KMS-11 (cell line): ENCODE measurements around the gene TTC39A.

Experiments
- H2AFZ ChIP-seq: fragments of 200-600 bp; sonication (generic); 2 replicates; pipeline ENCODE4 v1.6.1; 2016; ENCODE audit warnings: antibody characterized with exemption, mixed run types, low read depth
- H3K27ac ChIP-seq: fragments of 200-600 bp; sonication (generic); 2 replicates; pipeline ENCODE4 v1.6.1; 2016; ENCODE audit warnings: mild to moderate bottlenecking, mixed run types
- H3K27me3 ChIP-seq: fragments of 200-600 bp; sonication (generic); 2 replicates; pipeline ENCODE4 v1.6.1; 2017; ENCODE audit warnings: mild to moderate bottlenecking, low read depth, mixed run types, moderate library complexity; ENCODE audit not compliant: insufficient read depth
- H3K36me3 ChIP-seq: fragments of 200-600 bp; sonication (generic); 2 replicates; pipeline ENCODE4 v1.6.1; 2017; ENCODE audit warnings: mild to moderate bottlenecking, mixed run types; ENCODE audit not compliant: insufficient read depth
- H3K4me1 ChIP-seq: fragments of 200-600 bp; sonication (generic); 2 replicates; pipeline ENCODE4 v1.6.1; 2016; ENCODE audit warnings: mild to moderate bottlenecking, low read depth, mixed run types; ENCODE audit not compliant: poor library complexity, severe bottlenecking
- H3K4me2 ChIP-seq: fragments of 200-600 bp; sonication (generic); 2 replicates; pipeline ENCODE4 v1.7.0; 2016; ENCODE audit warnings: mild to moderate bottlenecking, mixed run types
- H3K4me3 ChIP-seq: fragments of 200-600 bp; sonication (generic); IDR thresholded peaks from 2 replicates; pipeline ENCODE4 v1.6.1; 2017; ENCODE audit warnings: low read depth, low read length, mixed read lengths; ENCODE audit not compliant: insufficient read depth
- H3K79me2 ChIP-seq: fragments of 200-600 bp; sonication (generic); 2 replicates; pipeline ENCODE4 v1.6.1; 2016; ENCODE audit warnings: low read depth, mixed run types; ENCODE audit not compliant: insufficient read depth
- H3K9ac ChIP-seq: fragments of 200-600 bp; sonication (generic); 2 replicates; pipeline ENCODE4 v1.6.1; 2016; ENCODE audit warnings: mild to moderate bottlenecking, mixed run types
- H4K20me1 ChIP-seq: fragments of 200-600 bp; sonication (generic); 2 replicates; pipeline ENCODE4 v1.6.1; 2016; ENCODE audit warnings: mild to moderate bottlenecking, mixed run types; ENCODE audit not compliant: insufficient read depth
- CTCF ChIP-seq: fragments of 200-600 bp; sonication (generic); conservative IDR thresholded peaks from 2 replicates; pipeline ENCODE4 v1.6.1; 2017; ENCODE audit warnings: low read depth, mild to moderate bottlenecking, antibody characterized with exemption, low read length, moderate library complexity, mixed read lengths

Gene TTC39A

GRCh38 chr1:51284487-51284954, 45.8 kb downstream of the TTC39A start:
- Histone ChIP-seq H3K27ac (no peak overlapping the region), H3K36me3 (no peaks in the 10 kb centered on the region), H3K4me1 (peaks cover 11% of the 10 kb centered on the region), H3K4me2 (no peak overlapping the region), H3K9ac (no peak overlapping the region), H3K27me3 (no peaks in the 10 kb centered on the region), H4K20me1 (no peaks in the 10 kb centered on the region), H2AFZ (no peak overlapping the region), H3K79me2 (no peaks in the 10 kb centered on the region), H3K4me3 (no peak overlapping the region)
- no peak for TF ChIP-seq CTCF

GRCh38 chr1:51283979-51284378, 46.4 kb downstream of the TTC39A start:
- TF ChIP-seq CTCF, result no peak
- H3K79me2 ChIP-seq, result no peaks in the 10 kb centered on the region
- peaks cover 11% of the 10 kb centered on the region for H3K4me1 ChIP-seq
- H2AFZ ChIP-seq, result no peak overlapping the region
- no peak overlapping the region for H3K4me2 ChIP-seq
- no peaks in the 10 kb centered on the region for H3K36me3 ChIP-seq
- no peak overlapping the region for H3K4me3 ChIP-seq
- H3K9ac ChIP-seq, result no peak overlapping the region
- H3K27ac ChIP-seq, result no peak overlapping the region
- H4K20me1 ChIP-seq, result no peaks in the 10 kb centered on the region
- no peaks in the 10 kb centered on the region for H3K27me3 ChIP-seq

- H3K4me3 ChIP-seq, result no peak overlapping the region
- H3K79me2 ChIP-seq, result no peaks in the 10 kb centered on the region
- no peak overlapping the region for H2AFZ ChIP-seq
- H3K4me2 ChIP-seq, result no peak overlapping the region
- no peak overlapping the region for H3K9ac ChIP-seq
- H3K36me3 ChIP-seq, result no peaks in the 10 kb centered on the region
- H4K20me1 ChIP-seq, result no peaks in the 10 kb centered on the region
- H3K27me3 ChIP-seq, result no peaks in the 10 kb centered on the region
- peaks cover 11% of the 10 kb centered on the region for H3K4me1 ChIP-seq
- no peak for TF ChIP-seq CTCF
- no peak overlapping the region for H3K27ac ChIP-seq
Observed at GRCh38 chr1:51282605-51283004, 47.8 kb downstream of the TTC39A start.

GRCh38 chr1:51281807-51282206, 48.6 kb downstream of the TTC39A start:
- no peaks in the 10 kb centered on the region for H3K79me2 ChIP-seq
- no peaks in the 10 kb centered on the region for H3K36me3 ChIP-seq
- TF ChIP-seq CTCF, result no peak
- no peak overlapping the region for H3K27ac ChIP-seq
- H3K4me3 ChIP-seq, result no peak overlapping the region
- H3K4me2 ChIP-seq, result no peak overlapping the region
- no peaks in the 10 kb centered on the region for H3K27me3 ChIP-seq
- H4K20me1 ChIP-seq, result no peaks in the 10 kb centered on the region
- no peak overlapping the region for H3K9ac ChIP-seq
- H2AFZ ChIP-seq, result no peak overlapping the region
- H3K4me1 ChIP-seq, result peaks cover 11% of the 10 kb centered on the region
